WI38 (cell line): Measurements from ENCODE around the gene PDLIM4.

ENCODE experiments used
- H3K4me3 ChIP-seq: 2 replicates; pipeline ENCODE4 v1.5.1; 2011; ENCODE audit warnings: low read depth, mild to moderate bottlenecking, control low read depth, low read length
- CTCF ChIP-seq: IDR thresholded peaks from 2 replicates; pipeline ENCODE4 v1.5.1; 2012; ENCODE audit warnings: low read depth, mild to moderate bottlenecking, control low read depth, low read length

PDLIM4 gene

DNA sequence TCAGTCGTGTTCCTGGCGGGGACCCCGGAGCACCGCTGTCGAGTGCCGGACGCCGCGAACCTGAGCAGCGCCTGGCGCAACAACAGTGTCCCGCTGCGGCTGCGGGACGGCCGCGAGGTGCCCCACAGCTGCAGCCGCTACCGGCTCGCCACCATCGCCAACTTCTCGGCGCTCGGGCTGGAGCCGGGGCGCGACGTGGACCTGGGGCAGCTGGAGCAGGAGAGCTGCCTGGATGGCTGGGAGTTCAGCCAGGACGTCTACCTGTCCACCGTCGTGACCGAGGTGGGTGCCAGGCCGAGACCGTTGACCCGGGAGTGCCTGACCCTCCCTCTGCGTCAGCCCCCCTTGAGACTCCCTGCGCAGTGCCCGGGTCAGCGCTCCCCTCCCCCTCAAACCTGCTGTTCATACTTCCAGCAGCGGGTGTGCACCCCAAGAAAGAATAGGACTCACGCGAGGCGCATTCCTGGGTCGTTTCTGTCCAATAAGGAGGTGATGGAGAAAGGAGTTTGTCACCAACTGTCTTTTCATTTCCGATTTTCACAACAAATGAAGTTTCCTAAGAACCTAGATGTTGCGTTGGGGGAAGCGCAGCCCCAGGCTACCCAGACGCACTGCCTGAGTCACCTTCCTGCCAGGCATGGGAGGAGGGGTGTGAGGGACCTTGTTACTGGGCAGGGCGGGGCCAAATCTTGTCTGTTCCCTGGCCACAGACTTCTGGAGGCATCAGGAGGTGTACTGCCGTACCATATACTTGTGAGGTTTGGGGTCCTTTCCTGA lies 37.4 kb downstream of the PDLIM4 start:
- TF ChIP-seq CTCF: no peak
- peak overlapping the region; percentile 79 for H3K4me3 ChIP-seq

DNA sequence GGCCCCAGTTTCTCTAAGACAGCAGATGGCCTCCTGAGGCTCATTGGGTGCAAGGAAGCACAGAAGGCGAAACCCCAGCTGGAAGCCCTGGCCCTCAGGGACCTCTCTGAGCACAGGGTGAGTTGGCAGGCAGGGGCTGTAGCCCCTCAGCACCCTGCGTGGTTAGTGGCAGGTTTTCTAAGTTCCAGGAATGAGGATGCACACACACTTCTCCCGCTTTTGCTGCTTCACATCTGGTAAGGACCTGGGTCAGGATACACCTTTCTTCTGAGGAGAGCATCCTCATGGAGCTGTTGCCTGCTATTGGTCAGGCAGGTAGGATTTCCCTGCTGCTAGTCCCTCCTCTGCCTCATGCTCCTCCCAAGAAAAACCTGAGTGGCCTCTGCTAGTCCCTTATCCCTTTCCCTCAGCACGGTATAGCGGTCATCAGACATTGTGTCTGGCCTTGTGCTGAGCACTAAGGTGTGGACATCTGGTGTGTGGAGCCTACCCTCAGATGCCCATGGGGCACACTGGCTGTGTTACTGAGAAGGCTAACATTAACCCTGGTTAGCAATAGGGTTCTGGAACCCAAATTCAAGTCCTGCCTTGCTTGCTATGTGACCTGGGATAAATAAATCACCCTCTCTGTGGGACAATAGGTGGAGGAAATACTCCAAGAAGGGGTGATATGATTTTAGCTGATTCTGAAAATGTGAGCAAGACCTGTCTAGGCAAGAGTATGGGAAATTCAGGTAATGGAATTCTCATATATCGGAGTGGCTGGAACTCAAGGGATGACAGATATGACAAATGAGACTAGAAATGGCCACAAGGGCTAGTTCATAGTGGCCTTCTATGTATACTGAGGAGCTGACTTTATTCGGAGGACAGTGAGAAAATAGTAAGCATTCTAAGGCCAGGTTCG lies 38.3 kb downstream of the PDLIM4 start:
- H3K4me3 ChIP-seq: peak overlapping the region; percentile 79
- no peak for TF ChIP-seq CTCF

GRCh38 chr5:132296412-132297016 lies 39.0 kb downstream of the PDLIM4 start:
- no peak overlapping the region for H3K4me3 ChIP-seq
- TF ChIP-seq CTCF: no peak

- TF ChIP-seq CTCF: no peak
- no peak overlapping the region for H3K4me3 ChIP-seq
Observed at GRCh38 chr5:132297211-132297940, 39.9 kb downstream of the PDLIM4 start.

GRCh38 chr5:132298298-132299212 lies 41.1 kb downstream of the PDLIM4 start:
- H3K4me3 ChIP-seq: no peak overlapping the region
- TF ChIP-seq CTCF: no peak

- no peak for TF ChIP-seq CTCF
- no peak overlapping the region for H3K4me3 ChIP-seq
Observed at GRCh38 chr5:132299917-132300316, 42.4 kb downstream of the PDLIM4 start.
